Measurements from ENCODE around the gene RBM38.

- TF ChIP-seq CTCF (IDR thresholded peaks at IDR 0.05): no peak
- no peak for TF ChIP-seq POLR2A (IDR thresholded peaks at IDR 0.05)
Measured at GRCh38 chr20:57393321-57394120, 2.3 kb downstream of the RBM38 start.

Data from testis (tissue), 2 donors.